Stimulated activated naive CD4-positive, alpha-beta T cell (primary cell): Measurements from ENCODE around the gene ZNF414.
A peak's percentile ranks its signal among the peaks of the same experiment; 100 is the strongest.
"Not testable (repeated sequence)": the region's sequence is repeated elsewhere in the genome, so short reads cannot be mapped to it uniquely, and the experiment has no call there.

Experiments used
- DNase-seq, 6 experiments: peaks; one replicate each; lab custom pipeline; 2025; lab: John Stamatoyannopoulos, UW

The ZNF414 gene

DNA sequence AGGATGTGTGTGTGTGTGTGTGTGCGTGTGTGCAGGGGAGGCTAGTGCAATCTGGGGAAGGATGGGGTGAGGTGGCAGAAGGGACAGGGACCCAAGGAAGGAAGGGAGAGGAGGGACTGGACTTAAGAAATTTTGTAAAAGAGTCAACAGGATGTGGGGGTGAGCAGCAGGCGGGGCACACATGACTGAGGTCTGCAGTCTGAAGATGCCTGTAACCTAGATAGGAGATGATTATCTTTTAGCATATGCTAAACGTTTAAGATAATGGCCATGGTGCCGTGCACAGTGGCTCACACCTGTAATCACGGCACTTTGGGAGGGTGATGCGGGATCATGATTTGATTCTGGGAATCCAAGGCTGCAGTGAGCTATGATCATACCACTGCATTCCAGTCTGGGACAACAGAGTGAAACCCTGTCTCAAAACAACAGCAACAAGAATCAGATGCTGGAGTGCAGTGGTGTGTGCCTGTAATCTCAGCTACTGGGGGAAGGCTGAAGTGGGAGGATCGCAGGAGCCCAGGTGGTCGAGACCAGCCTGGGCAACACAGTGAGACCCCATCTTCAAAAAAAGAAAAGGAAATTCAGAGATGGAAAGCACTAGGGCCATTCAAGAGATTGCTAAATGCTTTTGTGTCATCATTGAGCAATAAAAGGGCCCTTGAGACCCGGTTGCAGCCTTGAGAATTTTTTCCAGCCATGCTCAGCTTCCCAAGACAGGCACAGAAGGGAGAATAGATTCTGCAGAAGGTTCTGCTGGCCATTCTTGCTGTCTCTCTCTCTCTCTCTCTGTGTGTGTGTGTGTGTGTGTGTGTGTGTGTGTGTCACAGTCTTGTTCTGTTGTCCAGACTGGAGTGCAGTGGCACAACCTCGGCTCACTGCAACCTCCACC lies 3.8 kb upstream of the ZNF414 start:
- DNase-seq = peak in 5 of 6 experiments; percentile 29 to 70 (median 61)

DNA sequence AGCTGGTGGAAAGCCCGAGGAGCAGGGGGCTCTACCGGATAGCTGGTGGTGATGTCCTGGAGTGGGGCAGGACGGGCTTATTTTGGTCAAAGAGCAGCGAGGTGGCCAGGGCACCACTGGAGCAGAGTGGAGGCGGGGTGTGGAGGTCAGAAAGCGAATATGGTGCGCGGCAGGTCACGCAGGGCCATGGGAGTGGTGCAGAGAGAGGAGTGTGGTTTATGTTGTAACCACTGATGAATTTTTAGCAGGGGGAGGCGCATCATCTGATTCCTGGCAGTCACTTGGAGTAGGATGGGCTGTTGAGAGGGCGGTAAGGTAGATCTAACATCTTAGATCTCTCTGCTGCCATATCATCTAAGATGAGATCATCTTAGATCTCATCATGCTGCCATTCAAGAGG lies 1.4 kb upstream of the ZNF414 start:
- peak; percentile 36 to 80 (median 54) for DNase-seq

DNA sequence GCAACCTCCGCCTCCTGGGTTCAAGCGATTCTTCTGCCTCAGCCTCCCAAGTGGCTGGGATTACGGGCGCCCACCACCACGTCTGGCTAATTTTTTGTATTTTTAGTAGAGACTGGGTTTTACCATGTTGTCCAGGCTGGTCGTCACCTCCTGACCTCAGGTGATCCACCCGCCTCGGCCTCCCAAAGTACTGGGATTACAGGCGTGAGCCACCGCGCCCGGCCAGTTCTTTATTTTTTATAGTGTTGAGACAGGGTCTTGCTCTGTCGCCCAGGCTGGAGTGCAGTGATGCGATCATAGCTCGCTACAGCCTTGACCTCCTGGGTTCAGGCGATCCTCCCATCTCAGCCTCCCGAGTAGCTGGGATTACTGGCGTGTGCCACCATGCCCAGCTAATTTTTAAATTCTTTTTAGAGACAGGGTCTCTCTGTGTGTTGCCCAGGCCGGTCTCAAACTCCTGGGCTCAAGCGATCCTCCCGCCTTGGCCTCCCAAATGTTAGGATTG lies 590 bp upstream of the ZNF414 start:
- DNase-seq = not testable (repeated sequence)

DNA sequence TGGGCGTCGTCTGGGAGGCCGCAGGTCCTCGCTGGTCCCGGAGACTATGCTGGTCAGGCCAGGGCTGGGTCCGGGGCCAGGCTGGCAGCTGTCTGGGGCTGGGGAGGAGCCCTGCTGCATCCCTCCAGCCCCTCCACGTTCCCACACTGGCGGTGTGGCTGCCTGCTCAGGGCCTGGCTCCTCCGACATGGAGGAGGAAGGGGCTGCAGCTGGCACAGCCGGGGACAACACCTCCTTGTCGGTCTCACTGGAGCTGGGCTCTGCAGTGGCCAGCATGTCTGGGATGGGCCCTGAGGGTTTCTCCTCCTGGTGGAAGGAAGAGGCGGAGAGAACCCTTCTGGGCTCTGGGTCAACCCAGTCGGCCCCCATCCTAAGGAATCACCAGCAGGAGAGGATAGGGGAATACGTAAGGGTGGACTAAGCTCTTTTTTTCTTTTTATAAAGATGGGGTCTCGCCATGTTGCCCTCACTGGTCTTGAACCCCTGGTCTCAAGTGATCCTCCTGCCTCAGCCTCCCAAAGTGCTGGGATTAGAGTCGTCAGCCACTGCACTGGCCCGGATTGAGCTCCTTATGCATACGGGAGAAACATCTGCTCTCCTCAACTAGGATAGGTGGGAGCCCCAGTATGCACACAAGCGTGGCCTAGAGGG lies 806 bp downstream of the ZNF414 start:
- DNase-seq = no peak

- no peak for DNase-seq
Measured at GRCh38 chr19:8512115-8512967, 1.6 kb downstream of the ZNF414 start.

DNA sequence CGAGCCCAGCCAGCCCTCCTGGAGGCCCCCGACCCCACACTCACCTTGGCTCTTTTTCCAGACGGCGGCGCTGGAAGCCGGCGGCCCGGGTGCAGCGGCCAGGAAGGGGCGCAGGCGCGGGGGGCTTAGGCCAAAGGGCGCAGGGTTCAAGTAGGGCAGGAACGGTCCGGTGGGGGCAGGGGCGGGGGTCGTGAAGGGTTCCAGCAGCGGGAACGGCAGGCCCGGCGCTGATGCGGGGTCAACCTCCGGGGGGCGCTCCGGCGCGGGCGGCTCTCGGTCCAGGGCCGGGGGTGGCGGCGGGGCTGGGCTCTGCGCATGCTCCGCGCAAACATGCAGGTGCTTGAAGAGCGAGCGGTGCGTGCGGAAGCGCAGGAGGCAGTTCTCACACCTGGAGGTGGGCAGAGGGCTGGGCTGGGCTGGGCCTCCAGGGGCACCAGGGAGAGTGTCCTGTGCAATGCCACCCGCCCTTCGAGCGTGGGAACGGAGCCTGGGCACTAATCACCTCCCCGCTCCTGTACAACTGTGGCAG lies 2.3 kb downstream of the ZNF414 start:
- no peak for DNase-seq

DNA sequence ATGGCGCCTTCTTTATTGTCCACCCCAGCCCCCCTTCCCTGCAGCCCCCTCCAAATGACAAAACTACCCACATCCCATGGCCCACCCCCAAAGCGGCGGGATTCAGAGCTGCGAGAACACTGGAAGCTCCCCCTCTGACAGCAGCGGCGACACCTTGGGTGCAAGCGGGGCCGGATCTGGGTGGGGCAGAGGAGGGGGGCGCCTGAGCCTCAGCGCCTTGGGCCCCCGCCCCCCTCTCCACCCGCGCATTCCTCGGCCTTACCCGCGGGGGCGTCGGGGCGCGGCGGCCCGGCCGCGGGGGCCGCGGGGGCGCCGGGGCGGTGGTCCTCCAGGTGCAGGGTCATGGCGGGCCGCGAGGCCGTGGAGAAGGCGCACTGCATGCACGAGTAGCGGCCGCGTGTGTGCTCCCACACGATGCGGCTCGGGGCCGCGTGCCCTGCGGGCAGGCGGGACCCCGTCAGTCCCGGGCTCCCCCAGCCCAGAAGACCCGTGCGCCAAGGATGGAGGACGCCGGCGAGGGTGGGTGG lies 3.3 kb downstream of the ZNF414 start:
- no peak for DNase-seq

DNA sequence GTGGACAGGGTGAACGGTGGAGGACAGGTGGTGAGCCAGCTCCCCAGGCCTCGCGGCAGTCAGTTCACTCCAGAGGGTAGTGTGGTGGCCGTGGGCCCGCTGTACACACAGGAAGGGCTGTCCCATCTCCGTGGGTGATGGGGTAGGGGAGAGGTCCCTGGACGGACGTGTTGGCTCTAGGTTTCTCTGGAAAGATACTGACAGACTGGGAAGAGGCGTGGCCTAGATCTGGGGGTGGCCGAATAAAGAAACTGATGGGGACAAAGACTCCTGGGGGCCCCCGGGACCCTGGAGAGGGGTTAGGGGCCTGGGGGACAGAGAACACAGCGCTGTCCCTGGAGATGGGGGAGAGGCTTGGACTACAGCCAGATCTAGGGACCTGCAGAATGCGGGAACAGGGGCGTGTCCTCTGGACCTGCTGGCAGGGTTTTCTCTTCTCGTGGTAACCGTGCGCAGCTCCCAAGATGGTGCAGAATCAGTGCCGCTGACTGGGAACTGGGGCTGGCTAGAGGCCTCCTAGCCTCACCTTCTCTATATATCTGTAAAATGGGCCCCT lies 7.5 kb downstream of the ZNF414 start:
- DNase-seq = no peak

DNA sequence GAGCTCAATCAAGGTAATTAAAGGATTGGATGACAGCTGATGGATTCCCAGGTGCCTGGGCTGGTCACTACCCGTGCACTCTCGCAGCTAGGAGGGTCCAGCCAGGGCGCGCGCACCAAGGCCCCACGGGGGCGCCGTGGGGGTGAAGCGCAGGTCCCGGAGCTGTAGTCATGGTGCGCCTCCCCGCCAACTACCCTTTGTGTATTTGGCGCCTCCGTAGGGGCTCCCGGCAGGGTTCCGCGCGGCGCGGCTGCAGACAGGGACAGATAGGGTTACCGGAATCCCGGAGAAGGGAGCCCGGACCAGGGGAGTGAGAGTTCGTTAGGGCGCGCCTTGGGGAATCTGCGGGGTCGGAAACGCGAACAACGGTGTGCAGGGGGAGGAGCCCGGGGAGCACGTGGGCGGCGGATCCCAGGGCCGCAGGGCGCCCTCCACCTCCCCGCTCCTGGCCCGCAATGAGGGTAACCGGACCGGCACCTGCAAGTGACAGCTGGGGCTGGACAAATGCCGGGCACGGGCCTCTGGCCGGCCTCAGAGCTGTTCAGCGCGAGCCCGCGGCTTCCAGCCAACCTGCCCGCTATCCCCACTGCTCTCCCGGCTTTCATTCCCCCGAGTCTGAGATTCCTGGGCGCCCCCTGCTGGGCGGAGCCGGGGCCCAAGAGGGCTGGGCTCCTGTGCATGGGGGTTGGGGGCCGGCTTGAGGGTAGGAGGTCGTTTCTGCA lies 8.1 kb downstream of the ZNF414 start:
- peak; percentile 46 to 81 (median 62) for DNase-seq

GRCh38 chr19:8504919-8505318 lies 9.0 kb downstream of the ZNF414 start:
- no peak for DNase-seq

DNA sequence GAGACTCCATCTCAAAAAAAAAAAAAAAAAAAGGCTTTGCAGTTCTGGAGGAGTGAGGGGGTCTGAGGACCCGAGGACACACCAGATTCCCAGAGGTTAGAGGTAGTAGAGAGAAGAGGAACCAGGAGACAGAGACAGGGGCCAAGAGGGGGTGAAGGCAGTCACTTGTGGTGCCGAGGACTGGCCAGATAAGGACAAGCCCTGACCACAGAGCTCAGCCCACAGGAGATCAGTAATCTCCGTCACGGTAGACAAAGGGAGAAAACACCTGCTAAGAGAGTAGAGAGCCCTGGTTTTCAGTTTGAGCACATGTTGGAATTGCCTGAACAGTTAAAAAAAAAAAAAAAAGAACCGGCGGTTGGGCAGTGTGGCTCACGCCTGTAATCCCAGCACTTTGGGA lies 9.8 kb downstream of the ZNF414 start:
- DNase-seq = no peak

- no peak for DNase-seq
Measured at GRCh38 chr19:8503510-8503909, 10.5 kb downstream of the ZNF414 start.

DNA sequence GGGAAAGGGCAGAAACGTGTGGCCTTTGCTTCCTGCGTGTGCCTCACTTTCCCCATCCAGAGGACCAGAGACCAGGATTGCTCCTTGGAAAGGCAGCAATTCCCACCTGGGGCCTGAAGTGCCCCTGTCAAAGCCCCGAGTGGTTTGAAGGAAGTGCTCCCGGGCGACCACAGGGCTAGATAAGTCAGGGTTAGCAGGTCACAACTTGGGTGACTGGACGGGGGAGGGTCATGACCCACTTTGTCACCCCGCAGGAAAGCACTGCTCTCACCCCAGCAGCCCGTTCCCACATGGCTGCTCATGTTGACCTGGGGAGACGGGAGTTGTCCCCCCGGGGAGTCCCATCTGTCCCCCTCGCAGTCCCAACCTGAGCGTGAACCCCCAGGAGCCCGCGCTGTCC lies 12.0 kb downstream of the ZNF414 start:
- DNase-seq = no peak

GRCh38 chr19:8501516-8501915 lies 12.5 kb downstream of the ZNF414 start:
- no peak for DNase-seq

- no peak for DNase-seq
Measured at GRCh38 chr19:8500158-8500557, 13.8 kb downstream of the ZNF414 start.

GRCh38 chr19:8499048-8499833 lies 14.7 kb downstream of the ZNF414 start:
- DNase-seq = no peak

DNA sequence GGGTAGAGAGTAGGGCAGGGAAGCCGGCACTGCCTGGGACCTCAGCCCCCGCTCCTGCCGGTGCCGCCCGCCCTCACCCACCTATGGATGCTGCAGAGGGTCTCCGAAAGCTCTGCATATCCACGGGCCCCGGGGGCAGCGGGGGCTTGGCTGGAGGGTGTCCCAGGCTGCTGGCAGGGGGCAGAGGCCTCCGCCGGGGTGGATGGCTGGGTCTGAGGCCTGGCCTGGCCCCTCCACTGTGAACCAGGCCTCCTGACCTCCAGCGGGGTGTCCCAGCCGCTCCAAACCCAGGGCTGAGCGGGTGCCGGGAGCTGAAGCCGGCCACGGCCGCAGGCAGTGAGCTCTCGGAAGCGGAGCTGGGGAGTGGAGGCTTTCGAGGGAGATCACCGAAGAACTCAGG lies 15.7 kb downstream of the ZNF414 start:
- DNase-seq = no peak

DNA sequence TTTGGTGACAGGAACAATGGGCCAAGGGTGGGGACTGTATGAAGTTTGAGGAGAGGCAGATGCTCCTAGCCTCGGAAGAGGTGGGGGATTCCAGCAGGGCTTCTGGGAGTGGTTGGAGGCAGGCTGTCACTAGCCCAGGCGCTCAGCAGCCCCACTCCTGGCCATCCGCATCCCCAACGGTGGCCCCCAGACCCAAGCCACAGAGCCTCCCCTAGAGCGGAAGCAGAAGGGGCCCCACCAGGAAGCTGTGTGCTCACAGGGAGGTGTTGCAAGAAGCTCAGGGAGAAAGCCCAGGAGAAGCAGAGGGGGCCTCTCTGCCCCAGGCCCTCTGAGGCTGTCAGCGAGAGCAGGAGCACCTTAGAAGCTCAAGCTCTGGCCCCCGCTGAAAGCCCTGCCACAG lies 19.8 kb downstream of the ZNF414 start:
- no peak for DNase-seq

DNA sequence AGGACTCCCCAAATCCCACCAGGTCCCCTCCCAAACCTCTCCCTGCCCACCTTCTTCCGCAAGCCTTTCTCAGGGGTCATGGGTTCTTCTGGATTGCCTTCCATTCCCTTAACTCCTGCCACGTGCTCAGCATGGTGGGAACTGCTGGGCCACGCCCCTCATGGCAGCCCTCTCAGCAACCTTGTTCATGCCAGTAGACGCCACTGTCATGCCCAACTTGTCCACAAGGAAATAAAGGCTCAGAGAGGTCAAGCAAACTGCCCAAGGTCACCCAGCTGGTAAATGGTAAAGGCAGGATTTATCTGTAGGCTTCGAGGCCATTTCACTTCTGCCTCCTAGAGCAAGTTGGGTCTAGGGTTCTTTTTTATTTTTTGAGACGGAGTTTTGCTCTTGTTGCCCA lies 22.4 kb downstream of the ZNF414 start:
- no peak for DNase-seq

DNA sequence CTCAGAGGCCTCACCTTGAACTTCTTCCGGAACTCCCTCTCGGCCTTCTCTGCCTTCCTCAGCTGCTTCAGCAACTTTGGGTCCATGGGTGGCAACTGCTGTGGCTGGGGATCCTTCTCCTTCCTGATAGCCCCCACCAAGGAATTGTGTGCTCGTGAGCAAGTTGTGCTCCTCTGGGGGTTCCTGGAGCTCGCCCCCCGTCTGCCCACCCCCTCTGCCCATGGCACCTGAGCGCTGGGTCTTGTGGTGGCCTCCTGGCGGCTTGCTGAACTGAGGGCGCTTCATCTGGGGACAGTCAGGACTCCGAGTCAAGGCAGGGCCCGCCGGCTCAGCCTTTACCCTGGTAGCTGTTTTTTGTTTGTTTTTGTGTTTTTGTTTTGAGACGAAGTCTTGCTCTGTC lies 23.1 kb downstream of the ZNF414 start:
- no peak for DNase-seq
